OCI-LY7 (cell line): Measurements from ENCODE around the gene SUMO4. TPM values are rescaled to one million over a fixed set of nuclear protein-coding genes. Genes with fewer than 3 reads are reported as not detected.

Experiments
- BruUV-seq: library from RNA; stranded (reverse); fragments of 400-500 nt; replicated peaks from 2 replicates; lab custom pipeline; 2021; lab: Mats Ljungman, UMichigan
- CTCF ChIA-PET: fragments of 300-600 bp; sonication (Branson Sonifier 250); formaldehyde crosslinking; loops from one replicate; lab custom pipeline; 2022; ENCODE audit warnings: antibody characterized with exemption; ENCODE audit not compliant: unreplicated experiment; lab: Charles Lee
- POLR2A ChIA-PET: fragments of 300-600 bp; sonication (Branson Sonifier 250); formaldehyde crosslinking; loops from one replicate; lab custom pipeline; 2022; ENCODE audit warnings: antibody characterized with exemption; lab: Charles Lee
- DNase-seq: peaks from one replicate; pipeline ENCODE4 v3.0.0-alpha.2; 2015; ENCODE audit warnings: low spot score
- H2AFZ ChIP-seq: fragments of 200-600 bp; sonication (generic), shearing (Covaris generic); 2 replicates; pipeline ENCODE4 v1.6.1; 2014; ENCODE audit warnings: mild to moderate bottlenecking, antibody characterized with exemption, low read length, moderate library complexity
- H3K27ac ChIP-seq: fragments of 200-600 bp; sonication (generic); 2 replicates; pipeline ENCODE4 v1.5.1; 2014; ENCODE audit warnings: mixed run types, low read depth, mild to moderate bottlenecking, moderate library complexity, low read length, inconsistent platforms; ENCODE audit not compliant: poor library complexity, severe bottlenecking
- H3K36me3 ChIP-seq: fragments of 200-600 bp; sonication (generic); 2 replicates; pipeline ENCODE4 v1.6.1; 2014; ENCODE audit warnings: mild to moderate bottlenecking, antibody characterized with exemption, low read length, moderate library complexity, mixed read lengths; ENCODE audit not compliant: insufficient read depth
- H3K4me1 ChIP-seq: fragments of 200-600 bp; sonication (generic); 2 replicates; pipeline ENCODE4 v1.5.1; 2014; ENCODE audit warnings: mild to moderate bottlenecking, low read length; ENCODE audit not compliant: insufficient read depth, poor library complexity, severe bottlenecking
- H3K4me2 ChIP-seq: fragments of 200-600 bp; sonication (generic); 2 replicates; pipeline ENCODE4 v1.6.1; 2014; ENCODE audit warnings: mild to moderate bottlenecking, low read length
- H3K4me3 ChIP-seq: fragments of 200-600 bp; sonication (generic); 2 replicates; pipeline ENCODE4 v1.5.1; 2014; ENCODE audit warnings: mild to moderate bottlenecking, low read depth, low read length; ENCODE audit not compliant: poor library complexity, severe bottlenecking
- H3K79me2 ChIP-seq: fragments of 200-600 bp; sonication (generic); 2 replicates; pipeline ENCODE4 v1.6.1; 2016; ENCODE audit warnings: low read depth, mild to moderate bottlenecking, low read length, moderate library complexity, mixed read lengths; ENCODE audit not compliant: insufficient read depth
- H3K9me2 ChIP-seq: fragments of 200-600 bp; sonication (generic); 2 replicates; pipeline ENCODE4 v1.6.1; 2016; ENCODE audit warnings: mild to moderate bottlenecking, low read length, mixed read lengths; ENCODE audit not compliant: insufficient read depth
- H3K9me3 ChIP-seq: fragments of 200-600 bp; sonication (generic); 2 replicates; pipeline ENCODE4 v1.6.1; 2014; ENCODE audit warnings: mild to moderate bottlenecking, mixed run types, low read length, mixed read lengths
- H4K20me1 ChIP-seq: fragments of 200-600 bp; sonication (generic); 2 replicates; pipeline ENCODE4 v1.6.1; 2014; ENCODE audit warnings: mild to moderate bottlenecking, antibody characterized with exemption, low read length, moderate library complexity, mixed read lengths; ENCODE audit not compliant: insufficient read depth
- EZH2phosphoT487 ChIP-seq: fragments of 200-600 bp; sonication (generic); IDR thresholded peaks from 2 replicates; pipeline ENCODE4 v1.6.1; 2018; ENCODE audit warnings: low read depth, borderline replicate concordance, mild to moderate bottlenecking, mixed run types, antibody characterized with exemption, low read length, moderate library complexity, mixed read lengths
- intact Hi-C: fragments of 100-400 bp; cut with micrococcal nuclease; formaldehyde crosslinking; loops from one replicate; pipeline ENCODE4 v1.10.0; 2022; ENCODE audit not compliant: unreplicated experiment
- total RNA-seq, 2 experiments: library from RNA; depleted of rRNA in 1 of 2; stranded (reverse); fragments of >200 nt in 1 of 2; shearing (Covaris generic) in 1 of 2; gene quantifications; 2 replicates each; pipeline ENCODE4 v1.2.3, GENCODE V29; 2014 to 2022
- TF ChIP-seq, protein P1 (sequence below): fragments of 200-600 bp; sonication (generic); conservative IDR thresholded peaks from 2 replicates; pipeline ENCODE4 v1.5.1; 2014; ENCODE audit warnings: mild to moderate bottlenecking, antibody characterized with exemption, low read length, moderate library complexity, mixed read lengths

The SUMO4 gene
- total RNA-seq, 2 experiments from 2014 or later = 3.2 to 3.6 TPM

DNA sequence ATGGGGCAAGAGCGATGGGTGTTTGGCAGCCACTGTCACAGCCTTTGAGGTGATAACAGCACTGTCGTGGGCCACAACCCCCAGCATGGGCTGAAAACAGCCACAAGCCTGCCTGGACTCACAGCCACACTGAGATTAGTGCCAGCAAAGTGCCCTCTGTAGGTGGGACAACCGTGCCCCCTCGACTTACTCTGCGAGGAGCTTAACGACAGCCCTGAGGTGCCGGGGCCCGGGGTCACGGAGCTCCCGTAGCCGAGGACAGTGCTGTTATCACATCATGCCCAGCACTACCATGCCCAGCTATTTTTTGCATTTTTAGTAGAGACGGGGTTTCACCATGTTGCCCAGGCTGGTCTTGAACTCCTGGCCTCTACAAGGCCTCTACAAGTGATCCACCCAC lies 36.6 kb downstream of the SUMO4 start:
- H3K4me1 ChIP-seq = peaks cover 7% of the 10 kb centered on the region
- H3K4me2 ChIP-seq = no peak overlapping the region
- ChIA-PET CTCF (no interaction called here), POLR2A (interaction anchor here (0.6 kb wide), 1 partner anchor 37 kb away, joined by 3 read pairs; no protein-coding TSS in a partner anchor)
- H3K9me2 ChIP-seq = no peaks in the 10 kb centered on the region
- no peak overlapping the region for H3K27ac ChIP-seq
- H2AFZ ChIP-seq = no peak overlapping the region
- TF ChIP-seq, protein P1, sequence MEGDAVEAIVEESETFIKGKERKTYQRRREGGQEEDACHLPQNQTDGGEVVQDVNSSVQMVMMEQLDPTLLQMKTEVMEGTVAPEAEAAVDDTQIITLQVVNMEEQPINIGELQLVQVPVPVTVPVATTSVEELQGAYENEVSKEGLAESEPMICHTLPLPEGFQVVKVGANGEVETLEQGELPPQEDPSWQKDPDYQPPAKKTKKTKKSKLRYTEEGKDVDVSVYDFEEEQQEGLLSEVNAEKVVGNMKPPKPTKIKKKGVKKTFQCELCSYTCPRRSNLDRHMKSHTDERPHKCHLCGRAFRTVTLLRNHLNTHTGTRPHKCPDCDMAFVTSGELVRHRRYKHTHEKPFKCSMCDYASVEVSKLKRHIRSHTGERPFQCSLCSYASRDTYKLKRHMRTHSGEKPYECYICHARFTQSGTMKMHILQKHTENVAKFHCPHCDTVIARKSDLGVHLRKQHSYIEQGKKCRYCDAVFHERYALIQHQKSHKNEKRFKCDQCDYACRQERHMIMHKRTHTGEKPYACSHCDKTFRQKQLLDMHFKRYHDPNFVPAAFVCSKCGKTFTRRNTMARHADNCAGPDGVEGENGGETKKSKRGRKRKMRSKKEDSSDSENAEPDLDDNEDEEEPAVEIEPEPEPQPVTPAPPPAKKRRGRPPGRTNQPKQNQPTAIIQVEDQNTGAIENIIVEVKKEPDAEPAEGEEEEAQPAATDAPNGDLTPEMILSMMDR = no peak
- no peak for TF ChIP-seq EZH2phosphoT487
- H3K9me3 ChIP-seq = no peaks in the 10 kb centered on the region
- intact Hi-C loops = no loop called here
- BruUV-seq = no TSS peak
- DNase-seq = no peak
- H3K36me3 ChIP-seq = no peaks in the 10 kb centered on the region
- H3K79me2 ChIP-seq = no peaks in the 10 kb centered on the region
- no peaks in the 10 kb centered on the region for H4K20me1 ChIP-seq
- no peak overlapping the region for H3K4me3 ChIP-seq

GRCh38 chr6:149437212-149437611 lies 37.1 kb downstream of the SUMO4 start:
- Histone ChIP-seq H3K79me2 (no peaks in the 10 kb centered on the region), H2AFZ (no peak overlapping the region), H3K4me2 (no peak overlapping the region), H4K20me1 (no peaks in the 10 kb centered on the region), H3K4me3 (no peak overlapping the region), H3K27ac (no peak overlapping the region), H3K9me2 (no peaks in the 10 kb centered on the region), H3K4me1 (peaks cover 2% of the 10 kb centered on the region), H3K9me3 (no peaks in the 10 kb centered on the region), H3K36me3 (no peaks in the 10 kb centered on the region)
- intact Hi-C loops = no loop called here
- BruUV-seq = no TSS peak
- POLR2A ChIA-PET = no interaction called here
- CTCF ChIA-PET = no interaction called here
- TF ChIP-seq EZH2phosphoT487 = no peak
- TF ChIP-seq, protein P1 = no peak
- no peak for DNase-seq

DNA sequence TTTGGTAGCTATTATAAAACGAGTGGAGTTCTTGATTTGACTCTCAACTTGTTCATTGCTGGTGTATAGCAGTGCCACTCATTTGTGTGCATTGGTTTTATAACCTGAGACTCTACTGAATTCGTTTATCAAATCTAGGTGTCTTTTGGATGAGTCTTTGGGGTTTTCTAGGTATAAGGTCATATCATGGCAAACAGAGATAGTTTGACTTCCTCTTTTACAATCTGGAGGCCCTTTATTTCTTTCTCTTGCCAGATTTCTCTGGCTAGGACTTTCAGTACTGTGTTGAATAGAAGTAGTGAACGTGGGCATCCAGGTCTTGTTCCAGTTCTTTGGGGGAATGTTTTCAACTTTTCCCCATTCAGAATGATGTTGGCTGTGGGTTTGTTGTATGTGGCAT lies 38.8 kb downstream of the SUMO4 start:
- no peak overlapping the region for H3K4me3 ChIP-seq
- H3K9me2 ChIP-seq = no peaks in the 10 kb centered on the region
- no peaks in the 10 kb centered on the region for H3K79me2 ChIP-seq
- no peaks in the 10 kb centered on the region for H3K4me1 ChIP-seq
- intact Hi-C loops = no loop called here
- CTCF ChIA-PET = no interaction called here
- no peak overlapping the region for H3K27ac ChIP-seq
- no peaks in the 10 kb centered on the region for H3K9me3 ChIP-seq
- no peaks in the 10 kb centered on the region for H3K36me3 ChIP-seq
- no peak overlapping the region for H3K4me2 ChIP-seq
- no peaks in the 10 kb centered on the region for H4K20me1 ChIP-seq
- no peak overlapping the region for H2AFZ ChIP-seq
- no peak for DNase-seq
- no TSS peak for BruUV-seq
- no peak for TF ChIP-seq EZH2phosphoT487
- POLR2A ChIA-PET = interaction anchor here (0.5 to 1.4 kb wide), 3 partner anchors 26 to 354 kb away, joined by 3 to 4 read pairs (median 3); no protein-coding TSS in a partner anchor
